ENCODE results near the gene C1QC.

Gene C1QC

GRCh38 chr1:22643381-22643780, at the start of gene C1QC:
TSS of gene C1QC (plus strand) at chr1:22643633. CDS start at chr1:22644024, 391 bp downstream.
- Histone ChIP-seq H3K4me3 (replicated peaks; ENCODE audit: low read depth, low read length) (no peak within 1 kb of the TSS), H3K36me3 (ENCODE audit: control insufficient read depth, insufficient read depth, low read length) (no peaks in the 10 kb centered on the region), H3K27me3 (replicated peaks; ENCODE audit: control insufficient read depth, insufficient read depth, low read length) (no peaks in the 10 kb centered on the region; the same call in 1 of the 2 replicates)
- no peak for DNase-seq (ENCODE audit: extremely low read depth, insufficient read length)
- no peak for TF ChIP-seq CTCF (IDR thresholded peaks at IDR 0.05; ENCODE audit: insufficient read depth, low read length, poor library complexity, severe bottlenecking)

GRCh38 chr1:22594396-22594795, 49.0 kb upstream of the C1QC start:
- no peak for TF ChIP-seq CTCF (IDR thresholded peaks at IDR 0.05; ENCODE audit: insufficient read depth, low read length, poor library complexity, severe bottlenecking)
- Histone ChIP-seq H3K4me3 (replicated peaks; ENCODE audit: low read depth, low read length) (no peak overlapping the region), H3K36me3 (ENCODE audit: control insufficient read depth, insufficient read depth, low read length) (no peaks in the 10 kb centered on the region), H3K27me3 (replicated peaks; ENCODE audit: control insufficient read depth, insufficient read depth, low read length) (no peaks in the 10 kb centered on the region; the same call in 1 of the 2 replicates)
- DNase-seq (ENCODE audit: extremely low read depth, insufficient read length), result no peak

GRCh38 chr1:22595108-22595507, 48.3 kb upstream of the C1QC start:
- Histone ChIP-seq H3K4me3 (replicated peaks; ENCODE audit: low read depth, low read length) (no peak overlapping the region), H3K27me3 (replicated peaks; ENCODE audit: control insufficient read depth, insufficient read depth, low read length) (no peaks in the 10 kb centered on the region; the same call in 1 of the 2 replicates), H3K36me3 (ENCODE audit: control insufficient read depth, insufficient read depth, low read length) (no peaks in the 10 kb centered on the region)
- DNase-seq (ENCODE audit: extremely low read depth, insufficient read length), result no peak
- TF ChIP-seq CTCF (IDR thresholded peaks at IDR 0.05; ENCODE audit: insufficient read depth, low read length, poor library complexity, severe bottlenecking), result no peak

- TF ChIP-seq CTCF (IDR thresholded peaks at IDR 0.05; ENCODE audit: insufficient read depth, low read length, poor library complexity, severe bottlenecking), result no peak
- DNase-seq (ENCODE audit: extremely low read depth, insufficient read length), result no peak
- H3K36me3 ChIP-seq (ENCODE audit: control insufficient read depth, insufficient read depth, low read length), result no peaks in the 10 kb centered on the region
- H3K4me3 ChIP-seq (replicated peaks; ENCODE audit: low read depth, low read length), result no peak overlapping the region
- H3K27me3 ChIP-seq (replicated peaks; ENCODE audit: control insufficient read depth, insufficient read depth, low read length), result no peaks in the 10 kb centered on the region; the same call in 1 of the 2 replicates
Measured at GRCh38 chr1:22597301-22597965, 46.0 kb upstream of the C1QC start.

- H3K4me3 ChIP-seq (replicated peaks; ENCODE audit: low read depth, low read length), result no peak overlapping the region
- no peak for TF ChIP-seq CTCF (IDR thresholded peaks at IDR 0.05; ENCODE audit: insufficient read depth, low read length, poor library complexity, severe bottlenecking)
- no peak for DNase-seq (ENCODE audit: extremely low read depth, insufficient read length)
- H3K27me3 ChIP-seq (replicated peaks; ENCODE audit: control insufficient read depth, insufficient read depth, low read length), result no peaks in the 10 kb centered on the region; the same call in 1 of the 2 replicates
- H3K36me3 ChIP-seq (ENCODE audit: control insufficient read depth, insufficient read depth, low read length), result no peaks in the 10 kb centered on the region
Measured at GRCh38 chr1:22597996-22598395, 45.4 kb upstream of the C1QC start.
